ENCODE results near the gene NACC1.

Gene NACC1

GRCh38 chr19:13100841-13101589, 17.0 kb upstream of the NACC1 start:
- no peak for DNase-seq

GRCh38 chr19:13101590-13102415, 16.3 kb upstream of the NACC1 start:
- DNase-seq: no peak

GRCh38 chr19:13102416-13102665, 15.7 kb upstream of the NACC1 start:
- DNase-seq: peak; percentile 13

GRCh38 chr19:13102666-13103580, 15.1 kb upstream of the NACC1 start, which contains the start of gene LYL1:
Gene LYL1, minus strand, starts transcription at chr19:13102858. Its CDS starts 1,687 bp downstream, at chr19:13101171.
- peak; percentile 56 for DNase-seq

GRCh38 chr19:13103581-13104359, 14.3 kb upstream of the NACC1 start:
- DNase-seq: no peak

GRCh38 chr19:13104360-13104847, 13.7 kb upstream of the NACC1 start:
- peak; percentile 76 for DNase-seq

- DNase-seq: peak; percentile 56
These were observed 13.0 kb upstream of the NACC1 start for GRCh38 chr19:13104848-13105711.

GRCh38 chr19:13109361-13110098, 8.5 kb upstream of the NACC1 start:
- DNase-seq: no peak

- DNase-seq: no peak
These were observed 7.9 kb upstream of the NACC1 start for GRCh38 chr19:13110099-13110610.

- no peak for DNase-seq
These were observed 5.5 kb upstream of the NACC1 start for GRCh38 chr19:13112555-13112954.

- no peak for DNase-seq
These were observed 2.2 kb upstream of the NACC1 start for GRCh38 chr19:13115936-13116281.

- peak; percentile 87 for DNase-seq
These were observed 1.5 kb upstream of the NACC1 start, which contains the start of gene TRMT1 for GRCh38 chr19:13116282-13117175. Gene TRMT1, minus strand, starts transcription at chr19:13116740. Its CDS starts 341 bp downstream, at chr19:13116399.

- no peak for DNase-seq
These were observed 790 bp upstream of the NACC1 start for GRCh38 chr19:13117176-13117771.

GRCh38 chr19:13118424-13119193, 545 bp downstream of the NACC1 start:
- peak; percentile 49 for DNase-seq

GRCh38 chr19:13119627-13120026, 1.6 kb downstream of the NACC1 start:
- DNase-seq: no peak

- no peak for DNase-seq
These were observed 2.0 kb downstream of the NACC1 start for GRCh38 chr19:13120031-13120430.

GRCh38 chr19:13120817-13121216, 2.8 kb downstream of the NACC1 start:
- DNase-seq: no peak
